Ovary (tissue), 9 donors: ENCODE measurements around the gene HOXB8. TPM values are rescaled to one million over a fixed set of nuclear protein-coding genes. Genes with fewer than 3 reads are reported as not detected.
A peak's percentile ranks its signal among the peaks of the same experiment; 100 is the strongest.

Experiments
- DNase-seq, 5 donors: peaks; one replicate each; pipeline ENCODE4 v3.0.0-alpha.2; 2019 to 2020
- H3K27ac ChIP-seq, 2 donors: fragments of 200-600 bp; one replicate each; pipeline versions ENCODE4 v1.5.1 to v1.8.0; 2019 to 2022
- H3K27me3 ChIP-seq: fragments of 200-600 bp; one replicate; pipeline ENCODE4 v1.8.0; 2022
- H3K36me3 ChIP-seq: fragments of 200-600 bp; sonication (generic); one replicate; pipeline ENCODE4 v1.5.1; 2019
- H3K4me1 ChIP-seq: one replicate; pipeline ENCODE4 v1.8.1; 2013; ENCODE audit warnings: mild to moderate bottlenecking, moderate library complexity; ENCODE audit not compliant: insufficient read depth
- H3K4me3 ChIP-seq: fragments of 200-600 bp; sonication (generic); one replicate; pipeline ENCODE4 v1.5.1; 2017
- H3K9me3 ChIP-seq, 2 donors: fragments of 200-600 bp in 1 of 2; sonication (generic) in 1 of 2; one replicate each; pipeline versions ENCODE4 v1.5.1 to v1.8.1; 2013 to 2019; ENCODE audit warnings: mild to moderate bottlenecking in 1 of 2, moderate library complexity in 1 of 2
- CTCF ChIP-seq, 3 donors: fragments of 450-650 bp in 2 of 3; fragments of 200-600 bp in 1 of 3; IDR thresholded peaks; one replicate each; pipeline versions ENCODE4 v1.5.1 to v1.8.0; 2016 to 2022; ENCODE audit warnings: antibody characterized with exemption in 3 of 3, mild to moderate bottlenecking in 1 of 3
- EP300 ChIP-seq: sonication (generic); formaldehyde crosslinking; IDR thresholded peaks from one replicate; pipeline ENCODE4 v1.6.1; 2017; ENCODE audit warnings: antibody characterized with exemption
- POLR2A ChIP-seq: fragments of 450-650 bp; IDR thresholded peaks from one replicate; pipeline ENCODE4 v1.6.1; 2017; ENCODE audit warnings: antibody characterized with exemption, mild to moderate bottlenecking, moderate library complexity
- WGBS, 3 donors: extraction: QIAGEN DNeasy Blood & Tissue Kit in 1 of 3; methylation state at CpG; one replicate each; pipeline versions ENCODE4 v1.1.5 to v1.1.7; 2013 to 2017; 5-methylcytosine and 5-hydroxymethylcytosine counted together
- intact Hi-C, 4 donors: fragments of 100-400 bp; cut with DNase I; formaldehyde crosslinking; loops; one replicate each; pipeline versions ENCODE4 v1.11.0 to v1.15.1; 2022 to 2023
- polyA plus RNA-seq, 2 donors: library from polyadenylated mRNA; stranded (reverse); fragments of 200-250 nt in 1 of 2; fragments of 350-450 nt in 1 of 2; fragmentation: Illumina TruSeq in 1 of 2; extraction: RNeasy Lipid Tissue Mini Kit (QIAGEN cat#74804) in 1 of 2; gene quantifications; one replicate each; pipeline ENCODE4 v1.2.3, GENCODE V29; 2013 to 2014
- total RNA-seq, 7 donors: library from RNA; depleted of rRNA in 2 of 7; stranded (reverse); fragments of >200 nt in 2 of 7; fragmentation: NEBNext Ultra II Directional in 3 of 7; extraction: Animal tissue kit (Norgen Biotek cat#: 25700) in 3 of 7; gene quantifications; one replicate each; pipeline versions ENCODE4 v1.1.0 to v1.2.4, GENCODE V29; 2016 to 2023
- donor health status: DM: no; HTN: no; CAD: no; lungs with moderate emphysema.
- donor health status: DM: no; HTN: no; CAD: no.
- donor health status: Bipolar disorder and iron deficiency.
- donor health status: DM: yes; HTN: yes; CAD: no.
- donor health status: DM: no; HTN: no; CAD: no.
- donor health status: DM: yes; HTN: yes; CAD: no.

Gene HOXB8
- total and polyA plus RNA-seq, 9 donors, result 0.17 to 2.5 (median 0.28) TPM; not detected in 4

DNA sequence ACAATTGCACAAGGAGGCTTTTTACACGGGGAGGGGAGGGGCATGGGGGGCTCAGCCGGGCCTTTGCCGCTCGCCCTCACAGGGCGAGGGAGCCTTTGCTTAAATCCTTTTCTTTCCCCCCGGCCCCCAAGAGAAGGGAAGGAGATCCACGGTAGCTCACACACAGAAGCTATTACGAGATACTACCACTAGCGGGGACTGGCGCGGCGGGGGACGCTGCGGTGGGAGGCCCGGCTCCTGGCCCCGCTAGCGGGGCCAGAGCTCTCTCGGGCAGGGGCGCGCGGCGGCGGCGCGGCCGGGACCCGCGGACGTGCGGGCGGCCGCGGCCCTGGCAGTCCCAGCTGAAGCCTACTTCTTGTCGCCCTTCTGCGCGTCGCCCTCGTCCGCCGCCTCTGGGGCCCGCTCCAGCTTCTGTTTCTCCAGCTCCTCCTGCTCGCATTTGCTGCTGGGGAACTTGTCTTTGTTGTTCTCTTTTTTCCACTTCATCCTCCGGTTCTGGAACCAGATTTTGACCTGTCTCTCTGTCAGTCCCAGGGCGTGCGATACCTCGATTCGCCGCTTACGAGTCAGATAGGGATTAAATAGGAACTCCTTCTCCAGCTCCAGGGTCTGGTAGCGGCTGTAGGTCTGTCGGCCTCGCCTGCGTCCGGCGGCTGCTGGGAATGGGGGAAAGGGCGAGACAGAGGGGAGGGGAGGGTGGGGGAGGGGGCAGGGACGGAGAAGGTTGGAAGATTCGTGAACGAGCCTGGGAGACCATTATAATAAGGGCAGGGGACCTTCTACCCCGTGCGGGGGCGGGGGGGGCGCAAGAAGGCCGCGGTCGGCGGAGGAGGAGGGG is 2.0 kb downstream of the HOXB8 start:
- no peak for DNase-seq
- intact Hi-C loops, result loop anchor here in 2 of 4 donors (10.0 kb wide), 1 partner anchor 588 kb away; no protein-coding TSS in a partner anchor
- Histone ChIP-seq H3K9me3 (no peaks in the 10 kb centered on the region), H3K36me3 (no peaks in the 10 kb centered on the region), H3K4me3 (peak overlapping the region; percentile 17), H3K27ac (no peak overlapping the region), H3K27me3 (peaks cover 2% of the 10 kb centered on the region), H3K4me1 (peaks cover 2% of the 10 kb centered on the region)
- TF ChIP-seq POLR2A, result no peak
- TF ChIP-seq EP300, result no peak
- TF ChIP-seq CTCF (IDR thresholded peaks at IDR 0.05), result no peak
- WGBS, 3 donors, result 1 to 2% (median 2%) methylated on average over 67 of the region's 67 CpGs

GRCh38 chr17:48612456-48612853 is 2.6 kb downstream of the HOXB8 start:
- Histone ChIP-seq H3K4me3 (peak overlapping the region; percentile 17), H3K27ac (no peak overlapping the region), H3K36me3 (no peaks in the 10 kb centered on the region), H3K4me1 (peaks cover 2% of the 10 kb centered on the region), H3K27me3 (peaks cover 2% of the 10 kb centered on the region), H3K9me3 (no peaks in the 10 kb centered on the region)
- WGBS, 3 donors, result 3 to 5% (median 3%) methylated on average over 15 of the region's 15 CpGs
- no peak for DNase-seq
- intact Hi-C loops, result loop anchor here in 2 of 4 donors (10.0 kb wide), 1 partner anchor 588 kb away; no protein-coding TSS in a partner anchor
- no peak for TF ChIP-seq CTCF (IDR thresholded peaks at IDR 0.05)
- TF ChIP-seq POLR2A, result no peak
- no peak for TF ChIP-seq EP300

DNA sequence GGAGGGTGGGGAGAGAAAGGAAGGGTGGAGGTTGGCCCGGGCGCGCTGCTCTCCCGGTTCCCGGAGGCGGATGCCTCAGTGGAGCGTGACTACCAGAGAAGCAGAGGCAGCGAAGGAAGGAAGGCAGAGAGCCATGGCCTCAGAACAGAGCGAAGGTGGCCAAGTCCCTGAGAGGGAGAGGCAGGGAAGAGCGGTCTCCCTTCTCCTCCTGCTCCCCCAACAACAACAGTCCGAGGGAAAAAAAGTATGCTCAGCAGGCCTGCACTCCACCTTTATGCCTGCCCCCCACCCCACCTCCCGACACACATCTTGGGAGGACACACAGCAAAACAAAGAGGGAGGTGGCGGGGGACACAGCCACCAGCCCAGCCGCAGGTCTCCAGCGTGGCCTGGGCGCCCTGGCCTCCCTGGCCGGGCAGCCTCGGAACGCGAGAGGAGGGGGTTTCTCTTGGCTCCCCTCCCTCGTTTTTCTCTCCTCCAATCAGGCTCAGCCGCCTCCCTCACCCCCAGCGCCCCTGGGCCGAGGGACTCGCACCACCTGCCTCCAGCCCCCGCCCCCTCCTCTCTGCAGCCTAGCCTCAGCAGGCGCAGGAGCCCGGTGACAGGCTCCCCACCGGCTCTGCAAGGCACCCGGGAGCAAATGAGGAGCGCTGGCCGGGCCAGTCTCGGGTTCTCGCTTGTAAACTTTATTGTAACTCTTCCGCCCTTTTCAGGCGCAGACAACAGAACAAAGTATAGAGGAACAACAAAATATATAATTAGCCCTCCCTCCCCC is 3.2 kb downstream of the HOXB8 start:
- Histone ChIP-seq H3K4me3 (peak overlapping the region; percentile 39), H3K27ac (no peak overlapping the region), H3K27me3 (peaks cover 2% of the 10 kb centered on the region), H3K9me3 (no peaks in the 10 kb centered on the region), H3K36me3 (no peaks in the 10 kb centered on the region), H3K4me1 (peaks cover 2% of the 10 kb centered on the region)
- no peak for TF ChIP-seq CTCF (IDR thresholded peaks at IDR 0.05)
- TF ChIP-seq POLR2A, result no peak
- TF ChIP-seq EP300, result no peak
- WGBS, 3 donors, result 3 to 6% (median 5%) methylated on average over 36 of the region's 36 CpGs
- intact Hi-C loops, result loop anchor here in 2 of 4 donors (10.0 kb wide), 1 partner anchor 587 kb away; no protein-coding TSS in a partner anchor
- no peak for DNase-seq

- TF ChIP-seq CTCF (IDR thresholded peaks at IDR 0.05) (no peak), EP300 (no peak), POLR2A (no peak)
- Histone ChIP-seq H3K4me3 (peak overlapping the region; percentile 39), H3K9me3 (peaks cover 0 to 2% of the 10 kb centered on the region in 2 donors), H3K27me3 (peaks cover 4% of the 10 kb centered on the region), H3K36me3 (no peaks in the 10 kb centered on the region), H3K4me1 (peaks cover 2% of the 10 kb centered on the region), H3K27ac (no peak overlapping the region)
- intact Hi-C loops, result loop anchor here in 2 of 4 donors (10.0 kb wide), 1 partner anchor 586 kb away; no protein-coding TSS in a partner anchor
- DNase-seq, result no peak
- 4% methylated on average over 22 of the region's 22 CpGs for WGBS, 3 donors
Observed at GRCh38 chr17:48611213-48611612, 3.9 kb downstream of the HOXB8 start.
